ENCODE data around the gene FAM114A1. TPM values are rescaled to one million over a fixed set of nuclear protein-coding genes. Genes with fewer than 3 reads are reported as not detected.

FAM114A1 gene
- total RNA-seq, 2 donors from 2014 or later: 76.3 to 88.3 TPM

DNA sequence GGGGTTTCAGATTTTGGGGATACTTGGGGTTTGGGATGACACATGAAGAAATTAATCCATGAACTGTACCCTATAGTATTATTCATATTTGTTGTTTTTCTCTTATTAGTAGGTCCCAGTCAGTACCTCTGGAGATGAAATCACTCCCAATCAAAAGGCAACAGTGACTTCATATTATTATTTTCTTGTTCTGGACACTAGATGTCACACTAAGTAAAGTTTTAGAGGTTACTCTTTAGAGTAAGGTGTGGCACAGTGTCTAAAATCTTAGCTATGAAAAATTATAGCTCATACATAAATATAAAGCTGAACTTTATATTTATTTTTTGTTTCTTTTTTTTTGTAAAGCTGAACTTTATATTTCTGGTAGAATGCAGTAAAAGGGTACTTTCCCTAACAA is 35.1 kb downstream of the FAM114A1 start:
- Histone ChIP-seq H3K4me3 (no peak overlapping the region), H3K9me3 (no peaks in the 10 kb centered on the region), H3K4me1 (peaks cover 8% of the 10 kb centered on the region), H3K36me3 (no peaks in the 10 kb centered on the region), H3K27me3 (no peaks in the 10 kb centered on the region), H3K9ac (ENCODE audit: low read depth in 2 of 2, low read length in 2 of 2) (no peak overlapping the region), H3K27ac (no peak overlapping the region)
- DNase-seq: no peak
- TF ChIP-seq, protein P1, sequence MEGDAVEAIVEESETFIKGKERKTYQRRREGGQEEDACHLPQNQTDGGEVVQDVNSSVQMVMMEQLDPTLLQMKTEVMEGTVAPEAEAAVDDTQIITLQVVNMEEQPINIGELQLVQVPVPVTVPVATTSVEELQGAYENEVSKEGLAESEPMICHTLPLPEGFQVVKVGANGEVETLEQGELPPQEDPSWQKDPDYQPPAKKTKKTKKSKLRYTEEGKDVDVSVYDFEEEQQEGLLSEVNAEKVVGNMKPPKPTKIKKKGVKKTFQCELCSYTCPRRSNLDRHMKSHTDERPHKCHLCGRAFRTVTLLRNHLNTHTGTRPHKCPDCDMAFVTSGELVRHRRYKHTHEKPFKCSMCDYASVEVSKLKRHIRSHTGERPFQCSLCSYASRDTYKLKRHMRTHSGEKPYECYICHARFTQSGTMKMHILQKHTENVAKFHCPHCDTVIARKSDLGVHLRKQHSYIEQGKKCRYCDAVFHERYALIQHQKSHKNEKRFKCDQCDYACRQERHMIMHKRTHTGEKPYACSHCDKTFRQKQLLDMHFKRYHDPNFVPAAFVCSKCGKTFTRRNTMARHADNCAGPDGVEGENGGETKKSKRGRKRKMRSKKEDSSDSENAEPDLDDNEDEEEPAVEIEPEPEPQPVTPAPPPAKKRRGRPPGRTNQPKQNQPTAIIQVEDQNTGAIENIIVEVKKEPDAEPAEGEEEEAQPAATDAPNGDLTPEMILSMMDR (IDR thresholded peaks at IDR 0.05): peak; percentile 23
- intact Hi-C loops (cut with DNase I): loop anchor here (5.0 kb wide), 1 partner anchor 235 kb away; no protein-coding TSS in a partner anchor

DNA sequence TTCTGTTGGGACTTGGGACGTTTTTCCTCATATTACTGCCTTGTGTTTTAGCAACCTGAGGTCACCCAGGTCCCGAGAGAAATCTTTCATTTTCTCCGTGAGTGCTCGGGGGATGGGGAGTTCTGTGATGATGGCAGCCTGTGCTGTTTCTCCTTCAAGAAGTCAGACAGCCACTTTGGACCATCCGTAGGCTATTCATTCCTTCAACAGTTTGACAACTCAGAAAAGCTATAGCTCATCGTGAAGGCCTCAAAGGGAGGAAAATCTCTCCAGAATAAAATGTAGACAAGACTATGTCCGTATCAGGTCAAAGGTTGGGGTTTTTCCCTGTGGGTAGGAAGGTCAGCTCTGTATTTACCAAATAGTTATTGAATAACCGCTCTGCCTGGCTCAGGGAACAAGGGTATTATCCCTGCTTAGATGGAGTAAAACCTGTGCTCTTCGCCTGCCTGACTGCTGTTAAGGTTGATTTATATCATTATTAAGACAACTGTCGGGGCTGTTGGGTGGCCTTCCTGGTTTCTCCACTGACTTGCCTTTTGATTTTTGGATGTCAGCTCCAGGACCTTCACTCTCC is 36.6 kb downstream of the FAM114A1 start:
- peak overlapping the region; percentile 4 for H3K27ac ChIP-seq
- H3K9ac ChIP-seq (ENCODE audit: low read depth in 2 of 2, low read length in 2 of 2): peak overlapping the region in 1 of 2 donors; percentile 59
- H3K27me3 ChIP-seq: no peaks in the 10 kb centered on the region
- no peak overlapping the region for H3K4me3 ChIP-seq
- peak; percentile 63 for DNase-seq
- peaks cover 8% of the 10 kb centered on the region for H3K4me1 ChIP-seq
- TF ChIP-seq, protein P1 (IDR thresholded peaks at IDR 0.05): no peak
- no peaks in the 10 kb centered on the region for H3K9me3 ChIP-seq
- intact Hi-C loops (cut with DNase I): loop anchor here (5.0 kb wide), 1 partner anchor 233 kb away; no protein-coding TSS in a partner anchor
- H3K36me3 ChIP-seq: peaks cover 6% of the 10 kb centered on the region

DNA sequence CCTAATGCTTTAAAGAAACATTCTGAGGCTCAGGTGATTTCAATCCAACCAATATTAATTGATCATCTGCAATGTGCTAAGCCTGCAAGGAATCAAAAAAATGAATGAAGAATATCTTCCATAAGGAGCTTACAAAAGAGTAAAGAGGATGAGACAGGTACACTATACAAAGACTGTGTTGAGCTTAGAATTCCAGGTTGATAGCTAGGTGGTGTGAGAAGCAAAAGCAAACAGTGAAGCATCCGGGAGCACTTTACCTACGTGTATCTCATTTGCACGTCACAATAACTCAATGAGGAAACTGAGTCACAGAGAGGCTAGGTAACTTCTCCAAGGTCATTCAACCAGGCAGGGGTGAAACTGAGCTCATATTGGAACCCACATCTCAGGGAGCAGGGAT is 37.1 kb downstream of the FAM114A1 start:
- DNase-seq: no peak
- Histone ChIP-seq H3K9ac (ENCODE audit: low read depth in 2 of 2, low read length in 2 of 2) (peak overlapping the region in 1 of 2 donors; percentile 59), H3K4me1 (peaks cover 8% of the 10 kb centered on the region), H3K9me3 (no peaks in the 10 kb centered on the region), H3K36me3 (peaks cover 9% of the 10 kb centered on the region), H3K4me3 (no peak overlapping the region), H3K27me3 (no peaks in the 10 kb centered on the region), H3K27ac (peak overlapping the region; percentile 4)
- intact Hi-C loops (cut with DNase I): loop anchor here (5.0 kb wide), 1 partner anchor 233 kb away; no protein-coding TSS in a partner anchor
- TF ChIP-seq, protein P1 (IDR thresholded peaks at IDR 0.05): no peak

DNA sequence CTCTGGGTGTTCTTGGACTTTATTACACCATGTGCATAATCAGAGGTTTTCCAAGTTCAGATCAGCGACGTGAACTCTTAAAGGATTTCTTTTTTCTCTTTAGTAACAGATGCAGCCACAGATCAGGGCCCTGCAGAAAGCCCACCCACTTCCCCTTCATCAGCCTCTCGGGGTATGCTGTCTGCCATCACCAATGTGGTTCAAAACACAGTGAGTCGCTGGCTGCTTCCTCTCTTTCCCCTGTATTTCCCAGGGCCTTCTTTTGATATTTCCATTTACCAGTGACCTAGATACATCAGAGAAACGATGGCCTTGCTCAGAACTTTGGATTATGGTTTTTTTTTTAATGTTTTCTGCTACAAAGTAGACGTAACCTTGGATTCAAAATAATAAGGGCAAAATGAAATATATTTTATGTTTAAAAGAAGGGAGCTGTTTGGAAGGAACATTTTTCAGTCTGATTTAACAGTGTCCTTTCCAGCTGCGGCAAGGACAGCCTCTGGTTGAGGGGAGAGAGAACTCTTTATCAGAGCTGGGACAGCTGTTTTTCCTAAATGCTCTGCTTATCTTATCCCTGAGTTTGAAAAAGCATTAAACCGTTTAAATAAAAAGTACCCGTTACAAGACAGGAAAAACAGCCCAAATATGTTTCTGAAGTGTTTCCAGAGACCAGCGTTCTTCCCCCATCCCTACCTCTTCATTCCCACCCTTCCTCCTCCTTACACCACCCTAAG is 38.2 kb downstream of the FAM114A1 start:
- Histone ChIP-seq H3K36me3 (peaks cover 9% of the 10 kb centered on the region), H3K4me1 (peaks cover 8% of the 10 kb centered on the region), H3K4me3 (no peak overlapping the region), H3K27ac (no peak overlapping the region), H3K9me3 (no peaks in the 10 kb centered on the region), H3K9ac (ENCODE audit: low read depth in 2 of 2, low read length in 2 of 2) (no peak overlapping the region), H3K27me3 (no peaks in the 10 kb centered on the region)
- intact Hi-C loops (cut with DNase I): no loop called here
- DNase-seq: no peak
- TF ChIP-seq, protein P1 (IDR thresholded peaks at IDR 0.05): no peak

DNA sequence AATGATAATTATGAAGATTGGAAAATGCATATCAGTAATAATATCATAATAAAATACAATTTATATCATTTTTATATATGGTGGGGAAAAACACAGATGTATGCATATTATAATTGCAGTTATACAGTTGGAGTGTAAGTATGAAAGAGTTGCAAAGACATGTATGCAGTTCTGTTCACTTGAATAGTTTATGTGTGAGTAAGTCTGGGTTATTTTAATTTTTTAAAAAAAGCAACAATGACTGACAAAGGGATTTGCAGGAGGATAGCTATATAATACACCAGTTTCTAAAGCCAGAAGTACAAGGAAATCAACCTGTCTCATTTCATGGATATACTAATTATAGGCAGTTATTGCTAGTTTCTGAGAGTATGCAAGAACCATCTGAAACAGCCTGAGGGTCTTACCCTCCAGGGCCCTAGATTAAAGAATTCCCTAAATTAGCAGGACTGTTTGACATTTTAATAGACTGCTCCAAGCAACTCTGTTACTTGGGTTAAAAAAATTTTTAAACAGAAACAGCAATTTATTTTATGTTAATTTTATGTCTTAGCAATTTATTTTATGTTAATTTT is 40.2 kb downstream of the FAM114A1 start:
- no peak for DNase-seq
- TF ChIP-seq, protein P1 (IDR thresholded peaks at IDR 0.05): no peak
- Histone ChIP-seq H3K4me3 (no peak overlapping the region), H3K9ac (ENCODE audit: low read depth in 2 of 2, low read length in 2 of 2) (no peak overlapping the region), H3K27me3 (no peaks in the 10 kb centered on the region), H3K36me3 (peaks cover 9% of the 10 kb centered on the region), H3K4me1 (peaks cover 7% of the 10 kb centered on the region), H3K27ac (no peak overlapping the region), H3K9me3 (no peaks in the 10 kb centered on the region)
- intact Hi-C loops (cut with DNase I): no loop called here

All from colonic mucosa (tissue), 4 donors.